K562 (cell line): ENCODE measurements around the gene TUBA4B. TPM values are rescaled to one million over a fixed set of nuclear protein-coding genes. Genes with fewer than 3 reads are reported as not detected.

Experiments used
- CBFB ChIP-seq: sonication (generic); formaldehyde crosslinking; IDR thresholded peaks from 2 replicates; pipeline ENCODE4 v1.4.0; 2020; ENCODE audit warnings: mild to moderate bottlenecking, missing genetic modification reagents
- CHD4 ChIP-seq: fragments of 200-600 bp; sonication (generic); IDR thresholded peaks from 3 replicates; pipeline ENCODE4 v1.6.1; 2012; ENCODE audit warnings: low read depth, mild to moderate bottlenecking, mixed read lengths, low read length, inconsistent platforms; ENCODE audit not compliant: insufficient read depth, insufficient replicate concordance, poor library complexity, severe bottlenecking
- CREB3L1 ChIP-seq: fragments of 450-650 bp; IDR thresholded peaks from 2 replicates; pipeline ENCODE4 v1.6.1; 2014; ENCODE audit warnings: low read depth, mild to moderate bottlenecking, moderate library complexity, borderline replicate concordance
- DDX20 ChIP-seq: fragments of 450-650 bp; IDR thresholded peaks from 2 replicates; pipeline ENCODE4 v1.6.1; 2016; ENCODE audit warnings: missing genetic modification characterization, low read depth, mild to moderate bottlenecking, missing compliant biosample characterization, moderate library complexity
- E2F5 ChIP-seq: sonication (generic); formaldehyde crosslinking; IDR thresholded peaks from 2 replicates; pipeline ENCODE4 v1.8.0; 2022; ENCODE audit warnings: mild to moderate bottlenecking, missing genetic modification reagents
- ESRRA ChIP-seq: fragments of 450-650 bp; IDR thresholded peaks from 2 replicates; pipeline ENCODE4 v1.6.1; 2014; ENCODE audit warnings: low read depth, mild to moderate bottlenecking, moderate library complexity, borderline replicate concordance
- ETV1 ChIP-seq: fragments of 450-650 bp; conservative IDR thresholded peaks from 2 replicates; pipeline ENCODE4 v1.6.1; 2016; ENCODE audit warnings: missing genetic modification characterization, control low read depth, low read depth, missing compliant biosample characterization
- EWSR1 ChIP-seq: fragments of 450-650 bp; IDR thresholded peaks from 2 replicates; pipeline ENCODE4 v1.6.1; 2018; ENCODE audit warnings: borderline replicate concordance, mild to moderate bottlenecking, low read depth, moderate library complexity; ENCODE audit not compliant: partially characterized antibody
- HMGXB4 ChIP-seq: sonication (generic); formaldehyde crosslinking; IDR thresholded peaks from 2 replicates; pipeline ENCODE4 v1.8.1; 2023; ENCODE audit warnings: mild to moderate bottlenecking, missing genetic modification reagents
- LCOR ChIP-seq: sonication (generic); formaldehyde crosslinking; IDR thresholded peaks from 2 replicates; pipeline ENCODE4 v1.8.0; 2022; ENCODE audit warnings: mild to moderate bottlenecking, missing genetic modification reagents
- MBD1 ChIP-seq: fragments of 250-450 bp; sonication (Bioruptor Pico); IDR thresholded peaks from 2 replicates; pipeline ENCODE4 v1.8.0; 2022; ENCODE audit warnings: inconsistent platforms
- NFE2 ChIP-seq: IDR thresholded peaks from 2 replicates; pipeline ENCODE4 v1.6.1; 2014; ENCODE audit warnings: antibody characterized with exemption, low read depth
- NFRKB ChIP-seq: fragments of 450-650 bp; IDR thresholded peaks from 2 replicates; pipeline ENCODE4 v1.6.1; 2016; ENCODE audit warnings: low read depth
- NR4A1 ChIP-seq, 2 experiments: fragments of 250-450 bp in 1 of 2; fragments of 450-650 bp in 1 of 2; sonication (Bioruptor Pico) in 1 of 2; IDR thresholded peaks; 2 replicates each; pipeline versions ENCODE4 v1.4.0 to v1.6.1; 2016 to 2020; ENCODE audit warnings: mild to moderate bottlenecking in 2 of 2, missing compliant biosample characterization in 1 of 2, missing genetic modification characterization in 1 of 2, moderate library complexity in 1 of 2
- SOX6 ChIP-seq: fragments of 450-650 bp; IDR thresholded peaks from 2 replicates; pipeline ENCODE4 v1.6.1; 2014; ENCODE audit warnings: mild to moderate bottlenecking
- SRF ChIP-seq, 2 experiments: fragments of 250-450, 450-650 bp in 1 of 2; sonication (Bioruptor Pico) in 1 of 2; sonication (generic) in 1 of 2; formaldehyde crosslinking; IDR thresholded peaks; 2 replicates each; pipeline versions ENCODE4 v1.5.0 to v1.5.1; 2020 to 2022; ENCODE audit warnings: mild to moderate bottlenecking in 1 of 2, missing genetic modification reagents in 1 of 2
- ZC3H8 ChIP-seq: fragments of 450-650 bp; IDR thresholded peaks from 2 replicates; pipeline ENCODE4 v1.6.1; 2017
- ZNF165 ChIP-seq: fragments of 250-450 bp; sonication (Bioruptor Pico); IDR thresholded peaks from 2 replicates; pipeline ENCODE4 v1.4.0; 2020; ENCODE audit warnings: borderline replicate concordance
- ZNF224 ChIP-seq: sonication (generic); formaldehyde crosslinking; IDR thresholded peaks from 2 replicates; pipeline ENCODE4 v1.8.0; 2022; ENCODE audit warnings: mild to moderate bottlenecking, missing genetic modification reagents
- ZNF507 ChIP-seq: conservative IDR thresholded peaks from 2 replicates; pipeline ENCODE4 v1.6.1; 2017; ENCODE audit warnings: missing genetic modification characterization, missing compliant biosample characterization
- ZSCAN32 ChIP-seq: fragments of 450-650 bp; formaldehyde crosslinking; IDR thresholded peaks from 2 replicates; pipeline ENCODE4 v1.4.0; 2020; ENCODE audit warnings: mild to moderate bottlenecking, moderate library complexity
- polyA plus RNA-seq, 8 experiments: library from polyadenylated mRNA; depleted of rRNA in 4 of 8; stranded (reverse) in 5 of 8; unstranded in 3 of 8; fragments of >200 nt; fragmentation: Nextera tagmentation in 2 of 8; fragmentation: Illumina TruSeq in 1 of 8; extraction: Ambion mirVana in 2 of 8; extraction: Trizol in 1 of 8; gene quantifications; 2 replicates each; pipeline versions ENCODE4 v1.2.1 to v1.2.3, GENCODE V29; 2011 to 2014; ENCODE audit warnings: inconsistent platforms in 1 of 8, missing spikeins in 1 of 8
- total RNA-seq, 7 experiments: library from RNA; depleted of rRNA in 6 of 7; stranded (reverse); fragments of >200 nt in 6 of 7; fragmentation: Illumina TruSeq in 2 of 7; extraction: Trizol in 2 of 7; gene quantifications; 2 replicates each; pipeline versions ENCODE4 v1.2.1 to v1.2.3, GENCODE V29; 2011 to 2021; ENCODE audit warnings: low replicate concordance in 1 of 7

The TUBA4B gene
- total and polyA plus RNA-seq, 9 of the 15 experiments (the other 6 are each of a cell fraction or from before 2014, with no cell fraction given) = 0.04 TPM; not detected in 8

- no peak for TF ChIP-seq SOX6
- no peak for TF ChIP-seq CBFB (CRISPR knock-in tag)
- TF ChIP-seq CREB3L1 = peak; percentile 44; the same call in 1 of the 2 replicates
- TF ChIP-seq HMGXB4 (CRISPR knock-in tag) = no peak
- no peak for TF ChIP-seq ZNF507 (tag)
- TF ChIP-seq EWSR1 = no peak
- 0 out of 2 replicates have a peak, but pooled peaks have one; percentile 27 for TF ChIP-seq NFRKB
- TF ChIP-seq LCOR (CRISPR knock-in tag) = 0 out of 2 replicates have a peak, but pooled peaks have one; percentile 12
- peak in 1 of 2 experiments; percentile 94; a peak in 2 of 4 replicates for TF ChIP-seq SRF (CRISPR knock-in tag; IDR thresholded peaks at IDR 0.05)
- no peak for TF ChIP-seq CHD4
- TF ChIP-seq NR4A1 (CRISPR knock-in tag; IDR thresholded peaks at IDR 0.05) = no peak
- TF ChIP-seq NR4A1 (tag; IDR thresholded peaks at IDR 0.05) = no peak
- TF ChIP-seq ZC3H8 = no peak
- peak; percentile 59 for TF ChIP-seq ESRRA
- TF ChIP-seq MBD1 (CRISPR knock-in tag) = no peak
- TF ChIP-seq ZNF165 (CRISPR knock-in tag) = no peak
- peak; percentile 91 for TF ChIP-seq ETV1 (tag)
- TF ChIP-seq DDX20 (tag) = no peak
- no peak for TF ChIP-seq E2F5 (CRISPR knock-in tag)
- no peak for TF ChIP-seq ZSCAN32 (CRISPR knock-in tag)
- TF ChIP-seq NFE2 = no peak
- no peak for TF ChIP-seq ZNF224 (CRISPR knock-in tag)
Observed at GRCh38 chr2:219245148-219245898, 7.7 kb upstream of the TUBA4B start, which contains the start of the genes GLB1L and STK16 (continued).
